HG02943 (cell line): ENCODE results near the gene MELTF.

Experiments
- ATAC-seq: cut with Tn5 transposase; IDR thresholded peaks from one replicate; pipeline ENCODE4 v1.9.1; 2021; ENCODE audit warnings: mild to moderate bottlenecking, low read depth, moderate library complexity; ENCODE audit not compliant: unreplicated experiment

MELTF gene

GRCh38 chr3:197027151-197027895 is 2.3 kb downstream of the MELTF start:
- no peak for ATAC-seq

DNA sequence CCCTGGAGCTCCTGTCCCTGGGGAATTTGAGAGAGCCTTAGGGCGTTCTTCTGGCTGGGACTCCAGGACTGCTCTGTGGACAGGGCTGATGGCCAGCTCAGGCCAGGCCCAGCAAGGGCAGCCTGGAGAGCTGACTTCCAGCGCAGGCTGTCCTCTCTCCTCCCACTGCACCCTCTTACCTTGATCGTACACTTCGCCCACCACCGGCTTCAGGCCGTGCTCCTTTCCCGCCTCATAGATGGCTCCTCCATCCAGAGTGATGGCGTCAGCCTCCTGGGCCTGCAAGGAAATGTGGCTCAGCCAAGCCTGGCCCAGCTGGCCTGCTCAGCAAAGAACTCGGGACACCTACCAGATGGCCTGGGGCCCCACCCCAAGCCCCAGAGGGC is 3.1 kb downstream of the MELTF start:
- ATAC-seq = no peak

- ATAC-seq = no peak
These were observed 3.7 kb downstream of the MELTF start for GRCh38 chr3:197025736-197026480.

DNA sequence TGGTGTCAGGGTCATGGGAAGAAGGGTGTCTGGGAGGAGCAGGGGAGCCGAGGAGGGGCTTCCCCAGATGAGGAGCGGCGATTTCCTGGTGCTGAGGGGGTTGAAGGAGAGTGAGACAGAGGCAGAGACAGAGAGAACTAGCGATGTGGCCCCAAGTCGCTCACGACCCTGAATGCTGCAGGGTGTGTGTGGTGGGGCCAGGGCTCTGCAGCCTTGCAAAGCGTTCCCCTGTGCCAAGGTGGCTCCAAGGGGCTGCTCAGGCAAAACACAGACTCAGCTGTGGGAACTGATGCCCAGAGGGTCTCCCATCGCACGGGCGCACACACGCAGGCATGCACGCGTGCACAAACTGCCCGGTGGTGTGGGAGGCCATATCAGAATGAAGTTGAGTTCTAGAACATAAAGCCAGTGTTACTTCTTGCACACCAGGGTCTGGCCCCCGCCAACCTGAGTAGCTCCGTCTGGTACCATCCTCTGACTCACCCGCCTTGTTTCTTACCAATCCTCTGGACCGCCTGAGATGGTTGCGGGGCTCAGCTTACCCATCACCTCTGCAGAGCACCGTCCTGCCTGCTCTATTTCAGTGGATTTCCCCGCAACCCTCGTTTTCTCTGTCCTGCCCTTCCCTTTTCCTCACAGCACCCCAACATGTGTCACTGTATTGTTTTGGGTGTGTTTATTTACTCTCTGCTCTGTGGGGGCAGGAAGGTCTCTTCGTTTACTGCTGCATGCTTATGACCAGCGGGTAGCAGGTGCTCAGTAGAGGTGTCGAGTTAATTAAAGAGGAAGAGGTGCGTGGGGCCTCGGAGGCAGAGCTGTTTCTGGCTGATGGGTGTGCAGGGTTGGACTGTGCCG is 4.5 kb downstream of the MELTF start:
- no peak for ATAC-seq

- ATAC-seq = no peak
These were observed 5.5 kb downstream of the MELTF start for GRCh38 chr3:197023998-197024651.

DNA sequence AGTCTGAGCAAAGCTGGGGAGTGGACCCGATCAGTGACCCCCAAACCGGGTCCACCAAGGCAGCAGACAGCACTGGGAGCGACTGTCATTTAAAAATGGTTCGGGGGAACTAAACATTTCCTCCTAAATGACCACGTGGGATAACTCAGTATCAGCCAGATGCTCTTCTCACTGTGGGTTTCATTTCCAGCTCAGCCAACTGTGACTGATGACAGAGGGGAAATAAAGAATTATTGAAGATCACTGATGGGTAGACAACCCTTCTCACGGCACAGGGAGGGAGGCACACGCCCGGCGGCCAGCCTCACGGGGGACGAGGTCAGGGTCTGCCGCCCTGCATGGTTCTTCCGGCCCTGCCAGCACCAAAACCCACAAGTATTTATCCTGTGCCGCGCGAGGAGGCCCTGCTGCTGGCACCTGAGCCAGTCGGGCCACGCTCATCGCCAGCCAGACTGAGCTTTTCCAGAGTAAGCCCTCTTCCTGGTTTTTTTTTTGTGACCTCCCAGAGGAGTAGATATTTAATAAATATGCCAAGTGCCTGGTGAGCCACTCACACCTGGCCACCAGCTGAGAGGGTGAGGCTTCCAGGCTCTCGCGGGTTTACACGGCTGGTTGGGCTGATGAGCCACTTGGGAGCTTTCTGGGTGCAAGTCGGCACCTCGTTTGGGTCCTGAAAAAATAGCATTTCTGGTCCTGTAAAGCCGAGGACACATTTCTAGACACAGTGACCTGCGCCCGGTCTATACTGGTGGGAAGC is 6.2 kb downstream of the MELTF start:
- peak; percentile 46 for ATAC-seq

- peak; percentile 41 for ATAC-seq
These were observed 7.0 kb downstream of the MELTF start for GRCh38 chr3:197022405-197023231.

- ATAC-seq = no peak
These were observed 7.8 kb downstream of the MELTF start for GRCh38 chr3:197021729-197022404.

GRCh38 chr3:197021231-197021630 is 8.4 kb downstream of the MELTF start:
- ATAC-seq = no peak

GRCh38 chr3:197019535-197019934 is 10.1 kb downstream of the MELTF start:
- ATAC-seq = no peak

GRCh38 chr3:197019021-197019420 is 10.6 kb downstream of the MELTF start:
- ATAC-seq = no peak

GRCh38 chr3:197017003-197017402 is 12.6 kb downstream of the MELTF start:
- no peak for ATAC-seq

- ATAC-seq = no peak
These were observed 13.6 kb downstream of the MELTF start for GRCh38 chr3:197015790-197016736.

GRCh38 chr3:197014942-197015575 is 14.6 kb downstream of the MELTF start:
- no peak for ATAC-seq

DNA sequence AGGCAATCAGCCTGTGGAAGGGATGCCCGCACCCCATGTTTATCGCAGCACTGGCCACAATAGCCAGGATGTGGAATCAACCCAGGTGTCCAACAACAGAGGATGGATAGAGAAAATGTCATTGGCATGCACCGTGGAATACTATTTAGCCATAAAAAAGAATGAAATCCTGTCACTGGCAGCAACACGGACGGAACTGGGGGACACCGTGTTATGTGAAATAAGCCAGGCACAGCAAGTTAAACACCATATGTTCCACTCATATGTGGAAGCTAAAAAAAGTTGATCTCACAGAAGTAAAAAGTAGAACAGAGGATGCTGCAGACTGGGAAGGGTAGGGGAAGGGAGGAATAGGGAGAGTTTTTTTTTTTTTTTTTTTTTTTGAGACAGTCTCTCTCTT is 15.6 kb downstream of the MELTF start:
- no peak for ATAC-seq

GRCh38 chr3:197012540-197012883 is 17.1 kb downstream of the MELTF start:
- ATAC-seq = no peak
